ENCODE results near the gene VPS33A.
"Not testable (repeated sequence)": the region's sequence is repeated elsewhere in the genome, so short reads cannot be mapped to it uniquely, and the experiment has no call there.

Gene VPS33A

GRCh38 chr12:122204167-122205052 lies 61.9 kb downstream of the VPS33A start:
- H3K27ac Mint-ChIP-seq = no peak overlapping the region

GRCh38 chr12:122203301-122204166 lies 62.8 kb downstream of the VPS33A start, which contains the start of gene B3GNT4:
Gene B3GNT4 (plus strand): TSS chr12:122203709. CDS start chr12:122204619, 910 bp downstream.
- Mint-ChIP-seq H3K36me3 (ENCODE audit: low read depth) (peaks cover 22% of the 10 kb centered on the region), H3K27ac (no peak within 1 kb of the TSS), H3K4me3 (peak within 1 kb of the TSS; percentile 77), H3K9me3 (no peaks in the 10 kb centered on the region), H3K27me3 (peaks cover 31% of the 10 kb centered on the region), H3K4me1 (ENCODE audit: low read depth) (peaks cover 14% of the 10 kb centered on the region)
- DNase-seq = peak; percentile 79

More at GRCh38 chr12:122204167-122205052, 61.9 kb downstream of the VPS33A start:
- H3K9me3 Mint-ChIP-seq = no peaks in the 10 kb centered on the region
- peaks cover 30% of the 10 kb centered on the region for H3K27me3 Mint-ChIP-seq
- peaks cover 14% of the 10 kb centered on the region for H3K4me1 Mint-ChIP-seq (ENCODE audit: low read depth)
- peak overlapping the region; percentile 42 for H3K4me3 Mint-ChIP-seq
- DNase-seq = peak; percentile 54
- peaks cover 28% of the 10 kb centered on the region for H3K36me3 Mint-ChIP-seq (ENCODE audit: low read depth)

- Mint-ChIP-seq H3K27me3 (peaks cover 35% of the 10 kb centered on the region), H3K4me1 (ENCODE audit: low read depth) (peaks cover 18% of the 10 kb centered on the region), H3K36me3 (ENCODE audit: low read depth) (peaks cover 15% of the 10 kb centered on the region), H3K4me3 (peak overlapping the region; percentile 77)
- not testable (repeated sequence) for H3K9me3 Mint-ChIP-seq, H3K27ac Mint-ChIP-seq, DNase-seq
These were observed 63.5 kb downstream of the VPS33A start for GRCh38 chr12:122202811-122203210.

GRCh38 chr12:122202017-122202416 lies 64.3 kb downstream of the VPS33A start:
- no peak for DNase-seq
- Mint-ChIP-seq H3K27me3 (peaks cover 41% of the 10 kb centered on the region), H3K4me1 (ENCODE audit: low read depth) (peaks cover 23% of the 10 kb centered on the region), H3K9me3 (no peaks in the 10 kb centered on the region), H3K4me3 (no peak overlapping the region), H3K36me3 (ENCODE audit: low read depth) (peaks cover 7% of the 10 kb centered on the region), H3K27ac (no peak overlapping the region)

GRCh38 chr12:122201381-122201780 lies 64.9 kb downstream of the VPS33A start:
- DNase-seq = no peak
- Mint-ChIP-seq H3K4me1 (ENCODE audit: low read depth) (peaks cover 23% of the 10 kb centered on the region), H3K27ac (no peak overlapping the region), H3K36me3 (ENCODE audit: low read depth) (peaks cover under 1% of the 10 kb centered on the region), H3K9me3 (no peaks in the 10 kb centered on the region), H3K27me3 (peaks cover 41% of the 10 kb centered on the region), H3K4me3 (no peak overlapping the region)

GRCh38 chr12:122200541-122201175 lies 65.6 kb downstream of the VPS33A start:
- DNase-seq = no peak
- Mint-ChIP-seq H3K4me1 (ENCODE audit: low read depth) (peaks cover 23% of the 10 kb centered on the region), H3K9me3 (peaks cover 1% of the 10 kb centered on the region), H3K4me3 (no peak overlapping the region), H3K36me3 (ENCODE audit: low read depth) (no peaks in the 10 kb centered on the region), H3K27ac (no peak overlapping the region), H3K27me3 (peaks cover 41% of the 10 kb centered on the region)

- Mint-ChIP-seq H3K27ac (no peak overlapping the region), H3K4me1 (ENCODE audit: low read depth) (peaks cover 20% of the 10 kb centered on the region), H3K27me3 (peaks cover 36% of the 10 kb centered on the region), H3K4me3 (no peak overlapping the region), H3K36me3 (ENCODE audit: low read depth) (no peaks in the 10 kb centered on the region), H3K9me3 (peaks cover 7% of the 10 kb centered on the region)
- no peak for DNase-seq
These were observed 66.6 kb downstream of the VPS33A start for GRCh38 chr12:122199484-122200355.

GRCh38 chr12:122197612-122197966 lies 68.7 kb downstream of the VPS33A start:
- H3K27ac Mint-ChIP-seq = peak overlapping the region; percentile 48
- no peaks in the 10 kb centered on the region for H3K36me3 Mint-ChIP-seq (ENCODE audit: low read depth)
- no peak for DNase-seq
- H3K4me3 Mint-ChIP-seq = no peak overlapping the region
- H3K9me3 Mint-ChIP-seq = peaks cover 7% of the 10 kb centered on the region
- peaks cover 11% of the 10 kb centered on the region for H3K4me1 Mint-ChIP-seq (ENCODE audit: low read depth)
- peaks cover 27% of the 10 kb centered on the region for H3K27me3 Mint-ChIP-seq

GRCh38 chr12:122195405-122195804 lies 70.9 kb downstream of the VPS33A start:
- Mint-ChIP-seq H3K4me1 (ENCODE audit: low read depth) (peaks cover 12% of the 10 kb centered on the region), H3K9me3 (peaks cover 7% of the 10 kb centered on the region), H3K27me3 (peaks cover 20% of the 10 kb centered on the region), H3K4me3 (no peak overlapping the region), H3K36me3 (ENCODE audit: low read depth) (no peaks in the 10 kb centered on the region), H3K27ac (no peak overlapping the region)
- DNase-seq = no peak

GRCh38 chr12:122194804-122195203 lies 71.5 kb downstream of the VPS33A start:
- Mint-ChIP-seq H3K4me3 (no peak overlapping the region), H3K27me3 (peaks cover 15% of the 10 kb centered on the region), H3K9me3 (peaks cover 7% of the 10 kb centered on the region), H3K4me1 (ENCODE audit: low read depth) (peaks cover 12% of the 10 kb centered on the region), H3K36me3 (ENCODE audit: low read depth) (no peaks in the 10 kb centered on the region), H3K27ac (no peak overlapping the region)
- DNase-seq = no peak

GRCh38 chr12:122192441-122192840 lies 73.9 kb downstream of the VPS33A start:
- H3K4me3 Mint-ChIP-seq = no peak overlapping the region
- peaks cover 7% of the 10 kb centered on the region for H3K9me3 Mint-ChIP-seq
- H3K36me3 Mint-ChIP-seq (ENCODE audit: low read depth) = no peaks in the 10 kb centered on the region
- H3K27ac Mint-ChIP-seq = no peak overlapping the region
- DNase-seq = no peak
- peaks cover 5% of the 10 kb centered on the region for H3K4me1 Mint-ChIP-seq (ENCODE audit: low read depth)
- peaks cover 2% of the 10 kb centered on the region for H3K27me3 Mint-ChIP-seq

GRCh38 chr12:122190842-122191668 lies 75.2 kb downstream of the VPS33A start:
- Mint-ChIP-seq H3K9me3 (peaks cover 7% of the 10 kb centered on the region), H3K4me1 (ENCODE audit: low read depth) (peaks cover 4% of the 10 kb centered on the region), H3K27ac (no peak overlapping the region), H3K36me3 (ENCODE audit: low read depth) (no peaks in the 10 kb centered on the region), H3K4me3 (no peak overlapping the region), H3K27me3 (no peaks in the 10 kb centered on the region)
- DNase-seq = peak; percentile 78
